Activated CD8-positive, alpha-beta T cell treated with anti-CD3 and anti-CD28 coated beads for 36 hours (primary cell): Measurements from ENCODE around the gene MALAT1. TPM values are rescaled to one million over a fixed set of nuclear protein-coding genes. Genes with fewer than 3 reads are reported as not detected.

Experiments used
- ATAC-seq: fragments of 200-7000 bp; cut with Tn5 transposase; one replicate; pipeline ENCODE4 v1.10.0; 2021; ENCODE audit warnings: mild to moderate bottlenecking, moderate library complexity
- CTCF ChIA-PET: fragments of 350-600 bp; sonication (Branson Sonifier 250); formaldehyde crosslinking; loops from one replicate; lab custom pipeline; 2021; ENCODE audit warnings: antibody characterized with exemption; lab: Charles Lee
- POLR2A ChIA-PET: fragments of 350-600 bp; sonication (Branson Sonifier 250); formaldehyde crosslinking; loops from one replicate; lab custom pipeline; 2021; ENCODE audit warnings: antibody characterized with exemption; lab: Charles Lee
- DNase-seq: peaks from one replicate; pipeline ENCODE4 v3.0.0-alpha.2; 2020
- H3K27ac Mint-ChIP-seq: one replicate; pipeline ENCODE4 v1.8.0; 2021; ENCODE audit warnings: mild to moderate bottlenecking, mixed read lengths
- H3K27me3 Mint-ChIP-seq: one replicate; pipeline ENCODE4 v1.8.0; 2021; ENCODE audit warnings: mixed read lengths
- H3K36me3 Mint-ChIP-seq: one replicate; pipeline ENCODE4 v1.8.0; 2021; ENCODE audit warnings: low read depth, mixed read lengths
- H3K4me1 Mint-ChIP-seq: one replicate; pipeline ENCODE4 v1.8.0; 2021; ENCODE audit warnings: low read depth, mixed read lengths
- H3K4me3 Mint-ChIP-seq: one replicate; pipeline ENCODE4 v1.8.0; 2021; ENCODE audit warnings: mild to moderate bottlenecking, moderate library complexity, mixed read lengths
- H3K9me3 Mint-ChIP-seq: one replicate; pipeline ENCODE4 v1.8.0; 2021; ENCODE audit warnings: mixed read lengths
- CTCF ChIP-seq: fragments of 200-600 bp; IDR thresholded peaks from one replicate; pipeline ENCODE4 v1.8.0; 2022; ENCODE audit warnings: antibody characterized with exemption, mild to moderate bottlenecking
- intact Hi-C: fragments of 100-400 bp; cut with micrococcal nuclease; formaldehyde crosslinking; loops from one replicate; pipeline ENCODE4 v1.10.0; 2022
- total RNA-seq, 2 experiments: library from RNA; stranded (reverse); gene quantifications; one replicate each; pipeline ENCODE4 v1.2.3, GENCODE V29; 2021

Gene MALAT1
- total RNA-seq, 2 experiments from 2014 or later: 3,856 to 3,869 TPM

- ChIA-PET CTCF (interaction anchor here (1.0 to 1.4 kb wide), 3 partner anchors 12 to 56 kb away, joined by 3 to 4 read pairs (median 3); partner anchors contain the start of gene SCYL1), POLR2A (interaction anchor here (0.8 to 3.9 kb wide), 4 partner anchors 9 to 39 kb away, joined by 3 to 18 read pairs (median 4); partner anchors contain the start of genes MALAT1 and SCYL1)
- no peak for DNase-seq
- no peak for TF ChIP-seq CTCF
- ATAC-seq: no peak
- Mint-ChIP-seq H3K9me3 (no peaks in the 10 kb centered on the region), H3K27me3 (no peaks in the 10 kb centered on the region), H3K27ac (no peak overlapping the region), H3K4me3 (no peak overlapping the region), H3K4me1 (peaks cover 12% of the 10 kb centered on the region), H3K36me3 (peaks cover 10% of the 10 kb centered on the region)
- intact Hi-C loops: no loop called here
Measured at GRCh38 chr11:65537296-65537597, 38.4 kb downstream of the MALAT1 start.

- H3K9me3 Mint-ChIP-seq: no peaks in the 10 kb centered on the region
- H3K27ac Mint-ChIP-seq: peak overlapping the region; percentile 30
- intact Hi-C loops: no loop called here
- H3K27me3 Mint-ChIP-seq: no peaks in the 10 kb centered on the region
- CTCF ChIA-PET: interaction anchor here (1.0 to 1.4 kb wide), 4 partner anchors 13 to 50 kb away, joined by 3 to 4 read pairs (median 4); partner anchors contain the start of genes EHBP1L1 and SCYL1
- peaks cover 14% of the 10 kb centered on the region for H3K4me1 Mint-ChIP-seq
- DNase-seq (no peak), ATAC-seq (no peak)
- TF ChIP-seq CTCF: no peak
- peaks cover 9% of the 10 kb centered on the region for H3K36me3 Mint-ChIP-seq
- H3K4me3 Mint-ChIP-seq: no peak overlapping the region
- POLR2A ChIA-PET: interaction anchor here (0.8 to 3.9 kb wide), 5 partner anchors 8 to 39 kb away, joined by 3 to 18 read pairs (median 5); partner anchors contain the start of genes EHBP1L1, MALAT1 and SCYL1
Measured at GRCh38 chr11:65537620-65538231, 38.9 kb downstream of the MALAT1 start.

- Mint-ChIP-seq H3K9me3 (no peaks in the 10 kb centered on the region), H3K36me3 (peaks cover 9% of the 10 kb centered on the region), H3K4me3 (no peak overlapping the region), H3K27me3 (no peaks in the 10 kb centered on the region), H3K4me1 (peaks cover 14% of the 10 kb centered on the region), H3K27ac (peak overlapping the region; percentile 30)
- no peak for ATAC-seq
- intact Hi-C loops: no loop called here
- ChIA-PET CTCF (interaction anchor here (1.0 to 1.4 kb wide), 4 partner anchors 13 to 50 kb away, joined by 3 to 4 read pairs (median 4); partner anchors contain the start of genes EHBP1L1 and SCYL1), POLR2A (interaction anchor here (0.9 to 3.9 kb wide), 6 partner anchors 12 to 62 kb away, joined by 3 to 25 read pairs (median 6); partner anchors contain the start of genes EHBP1L1, FAM89B and SCYL1)
- no peak for TF ChIP-seq CTCF
- no peak for DNase-seq
Measured at GRCh38 chr11:65538232-65538914, 39.5 kb downstream of the MALAT1 start.

- H3K36me3 Mint-ChIP-seq: peaks cover 9% of the 10 kb centered on the region
- H3K27me3 Mint-ChIP-seq: no peaks in the 10 kb centered on the region
- TF ChIP-seq CTCF: no peak
- H3K4me3 Mint-ChIP-seq: no peak overlapping the region
- DNase-seq (no peak), ATAC-seq (no peak)
- CTCF ChIA-PET: interaction anchor here (1.2 to 3.3 kb wide), 15 partner anchors 9 to 173 kb away, joined by 4 to 59 read pairs (median 10); partner anchors contain the start of genes FAM89B, KAT5, KCNK7 and LTBP3
- POLR2A ChIA-PET: interaction anchor here (0.6 to 4.4 kb wide), 17 partner anchors 8 to 76 kb away, joined by 3 to 26 read pairs (median 5); partner anchors contain the start of genes EHBP1L1, FAM89B, KCNK7 and SCYL1
- peaks cover 14% of the 10 kb centered on the region for H3K4me1 Mint-ChIP-seq
- H3K9me3 Mint-ChIP-seq: no peaks in the 10 kb centered on the region
- no peak overlapping the region for H3K27ac Mint-ChIP-seq
- intact Hi-C loops: no loop called here
Measured at GRCh38 chr11:65538915-65539743, 40.3 kb downstream of the MALAT1 start.
